Loucy (cell line): ENCODE measurements around the gene RPGRIP1L.
"Not testable (repeated sequence)": the region's sequence is repeated elsewhere in the genome, so short reads cannot be mapped to it uniquely, and the experiment has no call there.

Experiments
- H2AFZ ChIP-seq: fragments of 200-600 bp; sonication (generic); 2 replicates; pipeline ENCODE4 v1.6.0; 2016; ENCODE audit warnings: antibody characterized with exemption, mild to moderate bottlenecking, low read length, moderate library complexity
- H3F3A ChIP-seq: fragments of 200-600 bp; 2 replicates; pipeline ENCODE4 v1.6.0; 2016; ENCODE audit warnings: antibody characterized with exemption, low read depth, mild to moderate bottlenecking
- H3K27me3 ChIP-seq: fragments of 200-600 bp; sonication (generic); 2 replicates; pipeline ENCODE4 v1.6.1; 2014; ENCODE audit warnings: low read length, mild to moderate bottlenecking; ENCODE audit not compliant: insufficient read depth, poor library complexity, severe bottlenecking
- H3K36me3 ChIP-seq: fragments of 200-600 bp; sonication (generic); 2 replicates; pipeline ENCODE4 v1.6.1; 2016; ENCODE audit warnings: low read length; ENCODE audit not compliant: insufficient read depth
- H3K4me1 ChIP-seq: fragments of 200-600 bp; sonication (generic); 2 replicates; pipeline ENCODE4 v1.5.1; 2014; ENCODE audit warnings: low read length, mild to moderate bottlenecking; ENCODE audit not compliant: insufficient read depth, poor library complexity, severe bottlenecking
- H3K4me2 ChIP-seq: fragments of 200-600 bp; sonication (generic); 2 replicates; pipeline ENCODE4 v1.6.0; 2014; ENCODE audit warnings: antibody characterized with exemption, low read length, low read depth, mild to moderate bottlenecking; ENCODE audit not compliant: poor library complexity, severe bottlenecking
- H3K4me3 ChIP-seq: fragments of 200-600 bp; sonication (generic); 2 replicates; pipeline ENCODE4 v1.5.1; 2014; ENCODE audit warnings: low read length, mild to moderate bottlenecking, mixed read lengths; ENCODE audit not compliant: poor library complexity, severe bottlenecking
- H3K79me2 ChIP-seq: fragments of 200-600 bp; sonication (generic); 2 replicates; pipeline ENCODE4 v1.6.1; 2014; ENCODE audit warnings: low read length; ENCODE audit not compliant: insufficient read depth
- H3K9ac ChIP-seq: fragments of 200-600 bp; sonication (generic); 2 replicates; pipeline ENCODE4 v1.6.0; 2014; ENCODE audit warnings: mild to moderate bottlenecking, low read depth, low read length, moderate library complexity; ENCODE audit not compliant: poor library complexity, severe bottlenecking
- H3K9me2 ChIP-seq: fragments of 200-600 bp; sonication (generic); replicated peaks from 2 replicates; pipeline ENCODE4 v1.6.1; 2016; ENCODE audit warnings: low read depth, low read length, mixed read lengths
- H3K9me3 ChIP-seq: fragments of 200-600 bp; sonication (generic); 2 replicates; pipeline ENCODE4 v1.6.1; 2014; ENCODE audit warnings: mild to moderate bottlenecking, antibody characterized with exemption, low read length, low read depth; ENCODE audit not compliant: insufficient read depth
- H4K20me1 ChIP-seq: fragments of 200-600 bp; sonication (generic); 2 replicates; pipeline ENCODE4 v1.6.0; 2014; ENCODE audit warnings: antibody characterized with exemption, low read length, mild to moderate bottlenecking; ENCODE audit not compliant: insufficient read depth, poor library complexity, severe bottlenecking
- EZH2phosphoT487 ChIP-seq: fragments of 200-600 bp; IDR thresholded peaks from 2 replicates; pipeline ENCODE4 v1.6.1; 2018; ENCODE audit warnings: antibody characterized with exemption, mild to moderate bottlenecking, moderate library complexity, borderline replicate concordance
- TF ChIP-seq, protein P1 (sequence below): fragments of 200-600 bp; sonication (generic); conservative IDR thresholded peaks from 2 replicates; pipeline ENCODE4 v1.5.1; 2014; ENCODE audit warnings: mild to moderate bottlenecking, antibody characterized with exemption, low read length

Gene RPGRIP1L

DNA sequence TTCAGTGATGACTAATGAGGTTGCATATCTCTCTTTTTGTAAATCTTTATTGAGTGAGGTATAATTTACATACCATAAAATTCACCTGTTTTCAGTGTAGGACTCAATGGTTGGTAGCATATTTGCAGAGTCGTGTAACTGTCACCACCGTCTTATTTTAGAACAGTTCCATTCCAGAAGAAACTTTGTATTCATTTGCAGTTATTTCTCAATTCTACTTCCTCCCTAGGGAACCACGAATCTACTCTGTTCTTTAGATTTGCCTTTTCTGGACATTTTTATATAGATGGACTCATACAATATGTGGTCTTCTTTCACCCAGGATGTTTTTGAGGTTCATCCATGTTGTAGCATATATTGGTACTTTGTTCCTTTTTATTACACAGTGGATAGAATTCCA is 4.0 kb upstream of the RPGRIP1L start:
- Histone ChIP-seq H4K20me1 (no peaks in the 10 kb centered on the region), H3K79me2 (peaks cover 63% of the 10 kb centered on the region)

DNA sequence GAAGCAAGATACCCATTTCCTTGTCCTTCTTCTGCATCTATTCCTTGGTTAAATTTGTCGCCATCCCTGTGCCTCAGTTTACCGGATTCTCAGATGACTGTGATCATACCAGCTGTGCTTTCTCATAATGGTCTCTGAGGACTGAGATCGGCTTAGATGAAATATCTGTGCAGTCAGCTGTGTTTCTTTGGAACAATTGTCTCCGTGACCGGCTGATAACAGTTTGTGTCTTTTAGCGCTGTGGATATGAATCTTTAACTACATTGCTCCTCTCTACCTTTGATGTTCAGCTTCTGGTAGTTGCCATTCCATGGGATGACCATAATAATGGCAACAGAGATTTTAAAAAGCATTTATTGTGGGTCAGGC is 770 bp upstream of the RPGRIP1L start:
- Histone ChIP-seq H3K4me2 (peak overlapping the region; percentile 88), H3K36me3 (no peaks in the 10 kb centered on the region)

More for the DNA sequence above, 4.0 kb upstream of the RPGRIP1L start:
- peak overlapping the region; percentile 87 for H3K4me3 ChIP-seq
- no peak overlapping the region for H3K9ac ChIP-seq
- H3K36me3 ChIP-seq: no peaks in the 10 kb centered on the region
- no peaks in the 10 kb centered on the region for H3K27me3 ChIP-seq
- peaks cover 36% of the 10 kb centered on the region for H3K4me1 ChIP-seq
- TF ChIP-seq, protein P1, sequence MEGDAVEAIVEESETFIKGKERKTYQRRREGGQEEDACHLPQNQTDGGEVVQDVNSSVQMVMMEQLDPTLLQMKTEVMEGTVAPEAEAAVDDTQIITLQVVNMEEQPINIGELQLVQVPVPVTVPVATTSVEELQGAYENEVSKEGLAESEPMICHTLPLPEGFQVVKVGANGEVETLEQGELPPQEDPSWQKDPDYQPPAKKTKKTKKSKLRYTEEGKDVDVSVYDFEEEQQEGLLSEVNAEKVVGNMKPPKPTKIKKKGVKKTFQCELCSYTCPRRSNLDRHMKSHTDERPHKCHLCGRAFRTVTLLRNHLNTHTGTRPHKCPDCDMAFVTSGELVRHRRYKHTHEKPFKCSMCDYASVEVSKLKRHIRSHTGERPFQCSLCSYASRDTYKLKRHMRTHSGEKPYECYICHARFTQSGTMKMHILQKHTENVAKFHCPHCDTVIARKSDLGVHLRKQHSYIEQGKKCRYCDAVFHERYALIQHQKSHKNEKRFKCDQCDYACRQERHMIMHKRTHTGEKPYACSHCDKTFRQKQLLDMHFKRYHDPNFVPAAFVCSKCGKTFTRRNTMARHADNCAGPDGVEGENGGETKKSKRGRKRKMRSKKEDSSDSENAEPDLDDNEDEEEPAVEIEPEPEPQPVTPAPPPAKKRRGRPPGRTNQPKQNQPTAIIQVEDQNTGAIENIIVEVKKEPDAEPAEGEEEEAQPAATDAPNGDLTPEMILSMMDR: no peak
- TF ChIP-seq EZH2phosphoT487: no peak
- H3K4me2 ChIP-seq: peak overlapping the region; percentile 88
- H3K9me2 ChIP-seq: no peaks in the 10 kb centered on the region
- no peak overlapping the region for H2AFZ ChIP-seq
- H3K9me3 ChIP-seq: no peaks in the 10 kb centered on the region
- H3F3A ChIP-seq: no peaks in the 10 kb centered on the region

DNA sequence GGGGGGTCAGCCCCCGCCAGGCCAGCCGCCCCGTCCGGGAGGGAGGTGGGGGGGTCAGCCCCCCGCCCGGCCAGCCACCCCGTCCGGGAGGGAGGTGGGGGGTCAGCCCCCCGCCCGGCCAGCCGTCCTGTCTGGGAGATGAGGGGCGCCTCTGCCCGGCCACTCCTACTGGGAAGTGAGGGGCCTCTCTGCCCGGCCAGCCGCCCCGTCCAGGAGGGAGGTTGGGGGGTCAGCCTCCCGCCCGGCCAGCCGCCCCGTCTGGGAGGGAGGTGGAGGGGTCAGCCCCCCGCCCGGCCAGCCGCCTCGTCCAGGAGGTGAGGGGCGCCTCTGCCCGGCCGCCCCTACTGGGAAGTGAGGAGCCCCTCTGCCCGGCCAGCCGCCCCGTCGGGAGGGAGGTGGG is 5.4 kb downstream of the RPGRIP1L start:
- not testable (repeated sequence) for H3K9me2 ChIP-seq, H3K4me3 ChIP-seq, H3F3A ChIP-seq, H3K9ac ChIP-seq, H3K79me2 ChIP-seq, H3K4me1 ChIP-seq, H2AFZ ChIP-seq, H3K4me2 ChIP-seq, H3K27me3 ChIP-seq, H4K20me1 ChIP-seq, H3K36me3 ChIP-seq, H3K9me3 ChIP-seq

More for the DNA sequence above, 770 bp upstream of the RPGRIP1L start:
- Histone ChIP-seq H2AFZ (peak overlapping the region; percentile 77), H3K9me2 (no peaks in the 10 kb centered on the region), H4K20me1 (no peaks in the 10 kb centered on the region), H3K79me2 (peaks cover 51% of the 10 kb centered on the region), H3K4me1 (peaks cover 31% of the 10 kb centered on the region), H3K9me3 (no peaks in the 10 kb centered on the region), H3K27me3 (no peaks in the 10 kb centered on the region), H3K4me3 (peak overlapping the region; percentile 87), H3K9ac (peak overlapping the region; percentile 72), H3F3A (no peaks in the 10 kb centered on the region; the same call in 1 of the 2 replicates)
- TF ChIP-seq EZH2phosphoT487: no peak
- TF ChIP-seq, protein P1: no peak

DNA sequence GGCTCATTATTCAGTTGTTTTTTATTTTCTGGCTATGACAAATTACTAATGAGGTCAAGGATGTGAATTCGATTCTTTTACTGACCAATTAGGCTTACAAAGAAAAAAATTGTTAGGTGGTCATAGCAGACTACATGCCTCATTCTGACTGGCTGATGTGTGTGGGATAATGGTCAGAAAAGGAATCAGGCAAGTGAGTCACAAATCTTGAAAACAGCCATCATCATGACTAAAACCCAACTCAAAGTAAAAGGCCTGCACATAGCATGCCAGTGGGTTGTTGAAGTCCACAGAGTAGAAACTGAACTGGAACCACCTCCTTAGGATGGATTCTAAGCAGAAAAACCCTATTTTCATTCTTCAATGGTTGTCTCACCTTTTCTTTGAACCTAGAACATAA is 8.6 kb downstream of the RPGRIP1L start:
- no peaks in the 10 kb centered on the region for H4K20me1 ChIP-seq
- H3K9ac ChIP-seq: no peak overlapping the region
- H3K79me2 ChIP-seq: no peaks in the 10 kb centered on the region
- no peak overlapping the region for H3K4me3 ChIP-seq
- no peak for TF ChIP-seq EZH2phosphoT487
- TF ChIP-seq, protein P1: no peak
- no peaks in the 10 kb centered on the region for H3K27me3 ChIP-seq
- no peak overlapping the region for H2AFZ ChIP-seq
- no peaks in the 10 kb centered on the region for H3K9me2 ChIP-seq
- H3F3A ChIP-seq: no peaks in the 10 kb centered on the region
- no peaks in the 10 kb centered on the region for H3K9me3 ChIP-seq
- H3K4me2 ChIP-seq: no peak overlapping the region
- H3K36me3 ChIP-seq: no peaks in the 10 kb centered on the region
- no peaks in the 10 kb centered on the region for H3K4me1 ChIP-seq
